ENCODE measurements around the gene ARHGAP30. TPM values are rescaled to one million over a fixed set of nuclear protein-coding genes. Genes with fewer than 3 reads are reported as not detected.

ARHGAP30 gene
- total and polyA plus RNA-seq, 2 of the 8 experiments (the other 6 are each of a cell fraction or from before 2014, with no cell fraction given), result 0.27 to 0.39 TPM

DNA sequence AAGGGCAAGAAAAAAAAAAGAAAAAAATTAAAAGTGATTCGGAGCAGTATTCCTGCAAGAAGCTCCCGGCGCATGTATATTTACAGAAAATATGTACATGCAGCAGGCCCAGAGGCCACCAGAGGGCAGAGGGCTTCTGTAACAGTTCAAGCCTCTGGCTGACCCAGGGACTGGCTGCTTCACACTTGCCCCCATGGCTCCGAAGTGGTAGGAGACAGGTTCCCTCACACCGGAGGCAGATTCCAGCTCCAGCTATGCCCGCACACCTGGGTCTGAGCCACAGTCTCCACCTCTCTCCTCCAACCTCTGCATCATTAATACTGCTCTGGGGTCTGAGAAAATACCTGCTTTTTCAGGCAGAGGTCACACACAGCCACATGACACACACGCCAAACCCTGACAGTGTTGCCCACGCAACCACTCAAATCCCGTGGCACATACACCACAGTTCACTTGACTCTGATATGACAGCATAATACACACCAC, 2.2 kb upstream of the ARHGAP30 start:
- peak; percentile 33 to 65 for DNase-seq (ENCODE audit: low read depth in 1 of 2, low spot score in 2 of 2)
- ChIA-PET POLR2A (ENCODE audit: partially characterized antibody) (interaction anchor here (0.6 to 2.5 kb wide), 5 partner anchors 25 to 60 kb away, joined by 3 to 6 read pairs (median 3); partner anchors contain the start of genes DEDD and USF1), CTCF (ENCODE audit: partially characterized antibody) (interaction anchor here (0.6 to 17.8 kb wide), 23 partner anchors 11 to 703 kb away, joined by 3 to 282 read pairs (median 4); partner anchors contain the start of genes F11R, KLHDC9, LY9 and NECTIN4)
- H3K18ac ChIP-seq (ENCODE audit: extremely low read depth, low read length), result no peak overlapping the region
- H3K14ac ChIP-seq (ENCODE audit: insufficient read length), result no peak overlapping the region
- no peak overlapping the region for H2BK20ac ChIP-seq (ENCODE audit: low read length)
- no peaks in the 10 kb centered on the region for H3K79me1 ChIP-seq (ENCODE audit: low read depth, low read length)
- no peak overlapping the region for H2AK5ac ChIP-seq (ENCODE audit: low read depth, low read length)
- no peak overlapping the region for H2AFZ ChIP-seq (ENCODE audit: low read length)
- no peaks in the 10 kb centered on the region for H3K9me3 ChIP-seq (ENCODE audit: insufficient read depth in 2 of 2, low read depth in 1 of 2, low read length in 1 of 2)
- no peak overlapping the region; the same call in 1 of the 2 replicates for H2BK15ac ChIP-seq (ENCODE audit: low read length)
- 84% methylated on average over 9 of the region's 9 CpGs; no CpG with 5 or more reads in 1 of the 2 experiments for WGBS, 2 experiments (ENCODE audit: extremely low coverage in 1 of 2, insufficient coverage in 1 of 2, insufficient read length in 1 of 2, insufficient replicate concordance in 2 of 2, low coverage in 1 of 2, low lambda C conversion rate in 2 of 2, missing lambda C conversion rate in 1 of 2)
- 0 out of 2 replicates have a peak overlapping the region, but pooled peaks have one; percentile 44 for H2BK5ac ChIP-seq (ENCODE audit: low read depth, low read length)
- no peak overlapping the region for H3K27ac ChIP-seq (ENCODE audit: low read depth, low read length)
- peak overlapping the region; percentile 21 for H3K4ac ChIP-seq (replicated peaks; ENCODE audit: insufficient read length, low read depth, low read length)
- no peak overlapping the region for H4K5ac ChIP-seq (ENCODE audit: insufficient read length, low read depth, low read length)
- 0 out of 2 replicates have a peak overlapping the region, but pooled peaks have one; percentile 84 for H2BK12ac ChIP-seq (ENCODE audit: low read depth, low read length)
- H3K4me2 ChIP-seq (ENCODE audit: insufficient read depth in 1 of 2, low read depth in 2 of 2, low read length in 2 of 2), result no peak overlapping the region
- peaks cover 0 to 8% (median 3%) of the 10 kb centered on the region in 4 experiments; a peak in 3 of 7 replicates for H3K4me1 ChIP-seq (replicated peaks in 1 of 4; ENCODE audit: control insufficient read depth in 3 of 4, insufficient read depth in 4 of 4, low read length in 3 of 4)
- H3K9ac ChIP-seq (replicated peaks in 1 of 4; ENCODE audit: extremely low read depth in 1 of 4, low read depth in 3 of 4, low read length in 3 of 4), result no peak overlapping the region
- TF ChIP-seq, protein P1, sequence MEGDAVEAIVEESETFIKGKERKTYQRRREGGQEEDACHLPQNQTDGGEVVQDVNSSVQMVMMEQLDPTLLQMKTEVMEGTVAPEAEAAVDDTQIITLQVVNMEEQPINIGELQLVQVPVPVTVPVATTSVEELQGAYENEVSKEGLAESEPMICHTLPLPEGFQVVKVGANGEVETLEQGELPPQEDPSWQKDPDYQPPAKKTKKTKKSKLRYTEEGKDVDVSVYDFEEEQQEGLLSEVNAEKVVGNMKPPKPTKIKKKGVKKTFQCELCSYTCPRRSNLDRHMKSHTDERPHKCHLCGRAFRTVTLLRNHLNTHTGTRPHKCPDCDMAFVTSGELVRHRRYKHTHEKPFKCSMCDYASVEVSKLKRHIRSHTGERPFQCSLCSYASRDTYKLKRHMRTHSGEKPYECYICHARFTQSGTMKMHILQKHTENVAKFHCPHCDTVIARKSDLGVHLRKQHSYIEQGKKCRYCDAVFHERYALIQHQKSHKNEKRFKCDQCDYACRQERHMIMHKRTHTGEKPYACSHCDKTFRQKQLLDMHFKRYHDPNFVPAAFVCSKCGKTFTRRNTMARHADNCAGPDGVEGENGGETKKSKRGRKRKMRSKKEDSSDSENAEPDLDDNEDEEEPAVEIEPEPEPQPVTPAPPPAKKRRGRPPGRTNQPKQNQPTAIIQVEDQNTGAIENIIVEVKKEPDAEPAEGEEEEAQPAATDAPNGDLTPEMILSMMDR (IDR thresholded peaks at IDR 0.05; ENCODE audit: control extremely low read depth in 1 of 3, insufficient read depth in 1 of 3, low read depth in 1 of 3, low read length in 3 of 3), result peak; percentile 72 to 84 (median 81)
- no peak for TF ChIP-seq GTF2F1 (IDR thresholded peaks at IDR 0.05; ENCODE audit: borderline replicate concordance, low read depth, low read length)
- peak; percentile 66 to 81 for TF ChIP-seq RAD21 (IDR thresholded peaks at IDR 0.05 in 1 of 2, conservative IDR thresholded peaks at IDR 0.05 in 1 of 2; ENCODE audit: low read depth in 2 of 2, low read length in 2 of 2)
- H3K23me2 ChIP-seq (ENCODE audit: low read depth, low read length), result no peaks in the 10 kb centered on the region
- H3K79me2 ChIP-seq (ENCODE audit: control insufficient read depth in 1 of 2, insufficient read depth in 2 of 2, low read length in 2 of 2), result no peaks in the 10 kb centered on the region
- peak overlapping the region; percentile 54 for H3K56ac ChIP-seq (replicated peaks; ENCODE audit: insufficient read length, low read depth, low read length)
- peak overlapping the region; percentile 45 for H4K8ac ChIP-seq (ENCODE audit: extremely low read depth, insufficient read depth, low read length)
- H3K27me3 ChIP-seq (replicated peaks in 1 of 4; ENCODE audit: control insufficient read depth in 3 of 4, extremely low read depth in 1 of 4, insufficient read depth in 3 of 4, low read length in 3 of 4), result no peaks in the 10 kb centered on the region
- no peak overlapping the region for H2BK120ac ChIP-seq (replicated peaks; ENCODE audit: low read depth, low read length)
- no peak overlapping the region for H4K91ac ChIP-seq (replicated peaks; ENCODE audit: insufficient read length, low read length)
- FAIRE-seq, result no peak
- H3K36me3 ChIP-seq (ENCODE audit: control insufficient read depth in 2 of 4, insufficient read depth in 4 of 4, low read length in 3 of 4), result no peaks in the 10 kb centered on the region
- H3K4me3 ChIP-seq (ENCODE audit: extremely low read depth in 1 of 4, insufficient read depth in 2 of 4, low read depth in 3 of 4, low read length in 4 of 4), result no peak overlapping the region
- H4K20me1 ChIP-seq (replicated peaks in 1 of 2; ENCODE audit: control insufficient read depth in 1 of 2, insufficient read depth in 2 of 2, low read length in 2 of 2), result peaks cover 0 to 3% of the 10 kb centered on the region in 2 experiments
- H3K23ac ChIP-seq (ENCODE audit: insufficient read length), result no peak overlapping the region

Measured in H1 (cell line).